Caki2 (cell line): ENCODE data around the gene SDCCAG8. TPM values are rescaled to one million over a fixed set of nuclear protein-coding genes. Genes with fewer than 3 reads are reported as not detected.
A peak's percentile ranks its signal among the peaks of the same experiment; 100 is the strongest.

Experiments
- DNase-seq: peaks from one replicate; pipeline ENCODE4 v3.0.0-alpha.2; 2015; ENCODE audit warnings: low read depth
- in situ Hi-C: cut with HindIII; loops from 2 replicates; pipeline ENCODE4 v1.10.0; 2016; ENCODE audit warnings: low sequenced_read_pairs, low pct_unique_long_range_greater_than_20kb, mixed read lengths
- total RNA-seq: library from RNA; depleted of rRNA; stranded (reverse); fragments of >200 nt; shearing (Covaris generic); gene quantifications from 2 replicates; pipeline ENCODE4 v1.2.3, GENCODE V29; 2014; ENCODE audit warnings: low replicate concordance

SDCCAG8 gene
- total RNA-seq, 1 experiment from 2014 or later = 14.2 TPM

GRCh38 chr1:243497939-243498681 lies 242.3 kb downstream of the SDCCAG8 start:
- in situ Hi-C loops = no loop called here
- DNase-seq = no peak

DNA sequence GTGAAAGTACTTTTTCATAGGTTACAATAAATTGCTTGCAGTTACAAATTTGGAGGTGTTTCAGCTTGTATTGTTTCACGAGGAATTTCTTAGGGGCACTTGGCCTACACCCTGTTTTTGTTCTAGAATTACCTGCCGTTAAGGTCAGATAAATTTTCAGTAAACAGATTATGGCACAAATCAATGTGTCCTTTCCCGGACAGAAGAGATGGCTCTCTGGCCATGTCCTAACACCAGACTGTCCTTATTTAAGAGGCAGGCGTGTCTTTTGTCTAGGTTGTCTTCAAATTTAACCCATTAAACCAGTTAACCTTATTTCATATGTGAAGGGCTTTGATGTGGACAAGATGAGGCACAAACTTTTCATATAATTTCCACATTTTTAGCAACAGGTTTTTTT lies 243.4 kb downstream of the SDCCAG8 start:
- no peak for DNase-seq
- in situ Hi-C loops = no loop called here

DNA sequence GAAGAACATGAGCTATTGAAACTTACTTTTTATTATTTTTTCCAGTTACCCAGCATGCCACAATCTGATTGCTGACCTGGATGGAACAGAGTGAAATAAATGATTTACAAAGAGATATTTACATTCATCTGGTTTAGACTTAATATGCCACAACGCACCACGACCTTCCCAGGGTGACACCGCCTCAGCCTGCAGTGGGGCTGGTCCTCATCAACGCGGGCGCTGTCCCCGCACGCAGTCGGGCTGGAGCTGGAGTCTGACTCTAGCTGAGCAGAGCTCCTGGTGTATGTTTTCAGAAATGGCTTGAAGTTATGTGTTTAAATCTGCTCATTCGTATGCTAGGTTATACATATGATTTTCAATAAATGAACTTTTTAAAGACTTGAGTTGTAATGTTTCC lies 243.9 kb downstream of the SDCCAG8 start:
- in situ Hi-C loops = no loop called here
- DNase-seq = no peak

DNA sequence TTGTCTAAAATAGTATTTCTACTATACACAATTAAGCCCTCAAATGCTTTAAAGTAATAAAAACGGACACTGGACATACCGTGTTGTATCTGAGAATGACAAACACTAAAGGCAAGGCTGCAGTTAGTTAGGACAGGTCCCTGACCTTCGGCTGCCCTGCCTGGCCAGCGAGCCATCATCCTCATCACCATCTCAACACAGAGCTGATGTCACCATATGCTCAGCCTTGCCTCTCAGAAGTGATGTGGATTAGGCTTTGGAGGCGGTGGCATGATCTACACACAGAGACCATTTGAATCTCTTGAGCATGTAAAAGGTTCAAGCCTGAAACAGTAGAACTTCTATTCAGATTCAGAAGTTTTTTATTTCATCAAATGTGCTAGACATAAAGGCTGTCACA lies 244.7 kb downstream of the SDCCAG8 start:
- in situ Hi-C loops = no loop called here
- DNase-seq = no peak

DNA sequence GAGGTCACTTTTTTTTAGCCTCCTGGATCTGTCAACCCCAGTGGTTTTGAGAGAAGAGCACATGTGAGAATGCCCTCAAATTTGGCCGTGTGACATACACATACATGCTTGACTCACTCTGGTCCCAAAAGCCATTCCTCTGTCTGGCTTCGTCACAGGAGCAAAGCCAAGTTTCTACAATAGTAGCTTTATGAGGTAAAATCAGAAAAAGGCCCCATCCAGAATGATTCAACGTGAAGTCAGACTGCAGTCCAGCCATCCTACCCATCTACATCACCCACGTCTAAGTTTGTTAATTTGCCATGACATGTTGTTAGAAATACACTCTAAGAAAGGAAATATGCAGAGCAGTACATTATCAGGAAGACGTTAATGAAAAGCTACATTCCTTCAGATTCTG lies 245.2 kb downstream of the SDCCAG8 start:
- in situ Hi-C loops = no loop called here
- DNase-seq = no peak

- in situ Hi-C loops = no loop called here
These were observed 247.3 kb downstream of the SDCCAG8 start for GRCh38 chr1:243503155-243503554.

DNA sequence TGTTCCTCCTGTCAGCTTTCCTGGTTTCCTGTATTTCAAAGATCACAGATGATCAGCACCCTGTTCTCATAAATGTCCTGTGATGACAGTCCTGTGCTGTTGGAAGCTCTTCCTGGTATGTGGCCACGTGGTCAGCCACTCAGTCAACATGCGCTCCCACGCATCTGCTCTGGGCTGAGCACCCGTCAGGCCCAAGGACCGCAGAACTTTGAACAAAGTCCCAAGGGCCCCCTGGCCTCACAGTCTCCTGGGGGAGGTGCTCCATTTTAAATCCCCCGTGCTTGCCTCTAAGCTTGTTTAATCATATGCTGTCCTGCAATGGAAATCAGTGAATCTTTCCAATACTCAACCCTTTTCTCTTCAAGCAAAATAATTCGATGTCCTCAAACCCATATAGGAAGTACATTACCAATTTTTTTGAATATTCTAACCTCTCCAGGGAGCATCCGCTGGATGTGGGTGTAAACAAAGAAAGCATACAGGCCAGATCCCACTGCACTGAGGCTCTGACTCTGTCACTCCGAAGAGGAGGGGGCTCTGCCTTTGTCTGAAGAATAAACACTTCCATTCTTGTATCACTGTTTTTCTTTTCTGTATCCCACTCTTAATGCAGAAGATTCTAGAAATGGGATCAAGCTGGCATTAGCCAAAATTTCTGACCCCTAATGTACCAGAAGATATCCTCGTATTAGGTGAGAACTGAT lies 250.3 kb downstream of the SDCCAG8 start:
- no peak for DNase-seq
- in situ Hi-C loops = no loop called here

More at GRCh38 chr1:243503155-243503554, 247.3 kb downstream of the SDCCAG8 start:
- DNase-seq = no peak

- DNase-seq = no peak
- in situ Hi-C loops = no loop called here
These were observed 251.3 kb downstream of the SDCCAG8 start for GRCh38 chr1:243507001-243507671.

GRCh38 chr1:243507672-243508302 lies 251.9 kb downstream of the SDCCAG8 start:
- no peak for DNase-seq
- in situ Hi-C loops = no loop called here

DNA sequence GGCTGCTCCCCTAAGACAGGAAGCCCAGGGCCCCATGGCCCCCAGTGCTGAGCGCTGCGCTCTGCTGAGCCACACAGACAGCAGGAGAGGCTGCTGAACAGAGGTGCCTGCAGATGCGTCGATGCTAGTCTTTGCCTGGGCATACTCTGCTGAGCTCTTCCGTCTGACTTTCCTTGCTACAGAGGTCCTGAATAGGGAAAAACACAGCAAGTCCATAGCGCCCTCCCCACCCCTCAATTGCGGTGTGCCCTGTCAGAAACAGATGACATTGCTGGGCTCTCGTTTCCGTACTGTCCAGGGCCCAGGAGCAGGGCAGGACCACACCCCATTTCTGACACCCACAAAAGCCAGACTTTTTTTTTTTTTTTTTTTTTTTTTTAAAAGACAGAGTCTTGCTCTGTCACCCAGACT lies 252.5 kb downstream of the SDCCAG8 start:
- in situ Hi-C loops = no loop called here
- DNase-seq = no peak

GRCh38 chr1:243508943-243509342 lies 253.1 kb downstream of the SDCCAG8 start:
- in situ Hi-C loops = no loop called here
- DNase-seq = no peak

GRCh38 chr1:243510928-243511327 lies 255.1 kb downstream of the SDCCAG8 start:
- in situ Hi-C loops = no loop called here
- no peak for DNase-seq

GRCh38 chr1:243513726-243514491 lies 258.1 kb downstream of the SDCCAG8 start:
- DNase-seq = no peak
- in situ Hi-C loops = no loop called here

- in situ Hi-C loops = no loop called here
- DNase-seq = no peak
These were observed 259.1 kb downstream of the SDCCAG8 start for GRCh38 chr1:243514927-243515326.

DNA sequence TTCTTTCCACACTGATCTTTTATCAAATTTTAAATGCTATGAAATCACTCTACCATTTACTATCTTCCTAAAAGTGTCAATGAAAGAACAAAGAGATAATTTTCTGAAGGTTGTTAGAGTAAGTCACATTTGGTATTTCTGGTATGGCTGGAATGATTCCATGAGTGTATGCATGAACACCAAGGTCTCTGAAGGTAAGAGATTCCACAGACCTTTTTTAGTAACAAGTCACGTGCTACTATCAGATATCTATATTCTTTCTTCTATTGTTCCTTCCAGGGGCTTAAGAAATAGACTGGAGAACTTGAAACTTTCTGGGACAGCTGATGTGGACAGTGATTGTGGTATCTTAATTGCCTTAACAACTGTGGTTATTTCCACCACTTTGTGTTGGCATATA lies 265.0 kb downstream of the SDCCAG8 start:
- no peak for DNase-seq
- in situ Hi-C loops = no loop called here

DNA sequence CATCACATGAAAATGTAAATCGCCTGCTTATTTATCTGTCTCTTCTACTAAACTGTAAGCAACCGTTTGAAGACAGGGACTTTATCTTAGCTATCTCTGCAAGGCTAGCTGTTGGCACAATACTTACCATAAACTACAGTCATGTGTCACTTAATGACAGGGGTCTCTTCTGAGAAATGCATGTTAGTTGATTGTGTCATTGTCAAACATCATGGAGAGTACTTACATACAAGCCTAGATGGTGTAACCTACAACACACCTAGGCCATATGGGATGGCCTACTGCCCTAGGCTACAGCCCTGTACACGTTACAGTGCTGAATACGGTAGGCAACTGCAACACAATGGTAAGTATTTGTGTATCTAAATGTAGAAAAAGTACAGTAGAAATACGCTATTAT lies 267.9 kb downstream of the SDCCAG8 start:
- in situ Hi-C loops = no loop called here

DNA sequence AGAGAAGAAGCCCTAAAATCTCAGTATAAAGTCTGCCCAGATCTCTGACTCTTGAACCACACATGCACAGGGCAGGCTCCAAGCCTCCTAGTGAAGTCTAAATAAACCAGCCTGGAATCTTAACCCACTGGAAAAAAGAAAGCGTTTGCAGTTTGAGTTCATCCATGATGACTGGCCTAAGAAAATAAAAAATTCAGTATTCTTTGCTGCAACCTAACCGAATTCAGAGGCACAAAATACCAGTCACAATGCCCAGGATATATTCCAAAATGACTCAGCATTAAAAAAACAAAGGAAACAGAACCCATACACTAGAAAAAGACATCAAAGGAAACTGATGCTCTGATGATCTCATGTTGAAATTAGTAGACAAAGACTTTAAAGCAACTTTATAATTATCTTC lies 269.2 kb downstream of the SDCCAG8 start:
- in situ Hi-C loops = no loop called here
- peak; percentile 51 for DNase-seq

More for the DNA sequence above, 267.9 kb downstream of the SDCCAG8 start:
- no peak for DNase-seq

DNA sequence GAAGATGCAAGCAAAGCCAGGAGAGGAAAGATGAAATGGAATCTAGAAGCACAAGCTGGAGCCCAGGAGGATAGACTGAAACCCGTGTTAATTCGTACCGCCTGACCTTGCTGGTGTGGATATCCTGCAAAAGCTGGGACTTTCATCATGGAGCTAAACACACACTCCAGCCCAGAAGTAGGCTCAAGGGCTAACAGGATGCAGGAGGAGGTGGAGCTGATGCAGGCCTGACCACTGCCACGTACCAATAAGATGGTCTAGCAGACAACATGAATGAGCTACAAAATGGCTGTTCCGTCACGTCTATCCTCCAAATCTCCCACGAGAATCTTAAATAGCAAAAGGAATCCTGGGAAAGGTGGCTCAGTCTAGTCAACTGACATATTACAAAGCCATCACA lies 270.3 kb downstream of the SDCCAG8 start:
- DNase-seq = no peak
- in situ Hi-C loops = no loop called here
